Upper lobe of left lung (tissue), 6 donors: ENCODE measurements around the gene FBLN2. TPM values are rescaled to one million over a fixed set of nuclear protein-coding genes. Genes with fewer than 3 reads are reported as not detected.

Experiments
- ATAC-seq, 2 donors: fragments of 200-7000 bp; cut with Tn5 transposase; one replicate each; pipeline ENCODE4 v1.9.1; 2022; ENCODE audit warnings: mild to moderate bottlenecking in 2 of 2, moderate library complexity in 2 of 2; ENCODE audit not compliant: low FRiP score in 2 of 2
- DNase-seq, 2 donors: peaks; one replicate each; pipeline ENCODE4 v3.0.0-alpha.2; 2019 to 2020
- H3K27ac ChIP-seq, 4 donors: fragments of 200-600 bp; sonication (generic); one replicate each; pipeline ENCODE4 v1.5.1; 2016 to 2019
- H3K27me3 ChIP-seq, 4 donors: fragments of 200-600 bp; sonication (generic); one replicate each; pipeline ENCODE4 v1.5.1; 2017 to 2019
- H3K36me3 ChIP-seq, 4 donors: fragments of 200-600 bp; sonication (generic); one replicate each; pipeline ENCODE4 v1.5.1; 2016 to 2019
- H3K4me1 ChIP-seq, 4 donors: fragments of 200-600 bp; sonication (generic); one replicate each; pipeline ENCODE4 v1.5.1; 2018 to 2019
- H3K4me3 ChIP-seq, 4 donors: fragments of 200-600 bp; sonication (generic); one replicate each; pipeline ENCODE4 v1.5.1; 2017 to 2019; ENCODE audit warnings: mild to moderate bottlenecking in 2 of 4, moderate library complexity in 1 of 4
- H3K9me3 ChIP-seq, 4 donors: fragments of 200-600 bp; sonication (generic); one replicate each; pipeline ENCODE4 v1.5.1; 2018 to 2019
- CTCF ChIP-seq, 6 experiments: fragments of 450-650 bp in 4 of 6; fragments of 200-600 bp in 2 of 6; sonication (generic) in 2 of 6; IDR thresholded peaks; one replicate each; pipeline ENCODE4 v1.5.1; 2016 to 2019; ENCODE audit warnings: antibody characterized with exemption in 6 of 6
- EP300 ChIP-seq, 4 donors: sonication (generic); formaldehyde crosslinking; IDR thresholded peaks; one replicate each; pipeline ENCODE4 v1.5.1; 2017; ENCODE audit warnings: antibody characterized with exemption in 4 of 4, control low read depth in 2 of 4
- POLR2A ChIP-seq, 4 donors: fragments of 450-650 bp; IDR thresholded peaks; one replicate each; pipeline ENCODE4 v1.5.1; 2016 to 2017; ENCODE audit warnings: antibody characterized with exemption in 4 of 4, mild to moderate bottlenecking in 2 of 4
- POLR2AphosphoS5 ChIP-seq, 2 donors: sonication (generic); formaldehyde crosslinking; IDR thresholded peaks; one replicate each; pipeline ENCODE4 v1.5.1; 2017; ENCODE audit warnings: antibody characterized with exemption in 2 of 2
- WGBS, 2 donors: methylation state at CpG; one replicate each; pipeline ENCODE4 v1.1.5; 2017 to 2018; 5-methylcytosine and 5-hydroxymethylcytosine counted together
- total RNA-seq, 6 donors: library from RNA; depleted of rRNA in 4 of 6; stranded (reverse); fragments of >200 nt in 4 of 6; gene quantifications; one replicate each; pipeline versions ENCODE4 v1.1.0 to v1.2.1, GENCODE V29; 2016 to 2021
- donor health status: DM: no; HTN: no; CAD: no; lungs with moderate emphysema.
- donor health status: DM: no; HTN: yes; CAD: no; lungs with severe emphysema.

Gene FBLN2
- total RNA-seq, 6 donors from 2014 or later: 2.1 to 85.7 (median 19.5) TPM

- DNase-seq: no peak
- TF ChIP-seq POLR2AphosphoS5 (IDR thresholded peaks at IDR 0.05): no peak
- TF ChIP-seq CTCF (IDR thresholded peaks at IDR 0.05): no peak
- TF ChIP-seq POLR2A (IDR thresholded peaks at IDR 0.05): no peak
- TF ChIP-seq EP300 (IDR thresholded peaks at IDR 0.05): no peak
- peaks cover 0 to 14% (median 2%) of the 10 kb centered on the region in 4 donors for H3K27me3 ChIP-seq
- H3K4me3 ChIP-seq: no peak overlapping the region
- peaks cover 14 to 34% (median 22%) of the 10 kb centered on the region in 4 donors for H3K4me1 ChIP-seq
- no peak overlapping the region for H3K27ac ChIP-seq
- WGBS, 2 donors: 87 to 90% methylated on average over 12 of the region's 12 CpGs
- no peak for ATAC-seq
- H3K36me3 ChIP-seq: no peaks in the 10 kb centered on the region
- no peaks in the 10 kb centered on the region for H3K9me3 ChIP-seq
Measured at GRCh38 chr3:13651775-13652428, 103.0 kb downstream of the FBLN2 start.

GRCh38 chr3:13652728-13653127, 103.8 kb downstream of the FBLN2 start:
- Histone ChIP-seq H3K27ac (no peak overlapping the region), H3K4me3 (no peak overlapping the region), H3K27me3 (peaks cover 0 to 13% (median 2%) of the 10 kb centered on the region in 4 donors), H3K9me3 (no peaks in the 10 kb centered on the region), H3K36me3 (no peaks in the 10 kb centered on the region), H3K4me1 (peaks cover 13 to 27% (median 21%) of the 10 kb centered on the region in 4 donors)
- DNase-seq (no peak), ATAC-seq (no peak)
- TF ChIP-seq POLR2A (IDR thresholded peaks at IDR 0.05) (no peak), POLR2AphosphoS5 (IDR thresholded peaks at IDR 0.05) (no peak), EP300 (IDR thresholded peaks at IDR 0.05) (no peak), CTCF (IDR thresholded peaks at IDR 0.05) (no peak)
- WGBS, 2 donors: 68% methylated on average over 2 of the region's 4 CpGs; no CpG with 5 or more reads in 1 of the 2 donors

- Histone ChIP-seq H3K4me1 (peaks cover 6 to 20% (median 16%) of the 10 kb centered on the region in 4 donors), H3K4me3 (no peak overlapping the region), H3K9me3 (no peaks in the 10 kb centered on the region), H3K27me3 (peaks cover 0 to 9% (median 0%) of the 10 kb centered on the region in 4 donors), H3K27ac (no peak overlapping the region), H3K36me3 (no peaks in the 10 kb centered on the region)
- DNase-seq (no peak), ATAC-seq (no peak)
- TF ChIP-seq POLR2AphosphoS5 (IDR thresholded peaks at IDR 0.05) (no peak), CTCF (IDR thresholded peaks at IDR 0.05) (no peak), EP300 (IDR thresholded peaks at IDR 0.05) (no peak), POLR2A (IDR thresholded peaks at IDR 0.05) (no peak)
- 81 to 89% methylated on average over 20 of the region's 20 CpGs for WGBS, 2 donors
Measured at GRCh38 chr3:13653631-13654279, 104.8 kb downstream of the FBLN2 start.

- H3K4me3 ChIP-seq: peak overlapping the region in 3 of 4 donors; percentile 23 to 31 (median 29)
- H3K4me1 ChIP-seq: peaks cover 6 to 20% (median 16%) of the 10 kb centered on the region in 4 donors
- H3K27ac ChIP-seq: no peak overlapping the region
- no peak for TF ChIP-seq EP300 (IDR thresholded peaks at IDR 0.05)
- TF ChIP-seq POLR2A (IDR thresholded peaks at IDR 0.05): no peak
- TF ChIP-seq CTCF (IDR thresholded peaks at IDR 0.05): no peak
- no peak for TF ChIP-seq POLR2AphosphoS5 (IDR thresholded peaks at IDR 0.05)
- DNase-seq (no peak), ATAC-seq (no peak)
- H3K9me3 ChIP-seq: no peaks in the 10 kb centered on the region
- H3K36me3 ChIP-seq: no peaks in the 10 kb centered on the region
- H3K27me3 ChIP-seq: peaks cover 0 to 9% (median 0%) of the 10 kb centered on the region in 4 donors
- 62 to 80% methylated on average over 4 to 15 of the region's 15 CpGs for WGBS, 2 donors
Measured at GRCh38 chr3:13654330-13655060, 105.6 kb downstream of the FBLN2 start.
